ENCODE results near the gene DMRT1.

DMRT1 gene

GRCh38 chr9:974031-974995, 132.8 kb downstream of the DMRT1 start:
- no peak overlapping the region for H3K4me3 ChIP-seq (ENCODE audit: control insufficient read depth in 1 of 7, extremely low read depth in 1 of 7, insufficient read depth in 4 of 7, low read depth in 2 of 7, low read length in 6 of 7)
- WGBS (ENCODE audit: insufficient coverage), result 6% methylated on average over 25 of the region's 29 CpGs
- H3K36me3 ChIP-seq (ENCODE audit: control insufficient read depth in 4 of 4, insufficient read depth in 4 of 4, low read length in 3 of 4), result no peaks in the 10 kb centered on the region
- H3K27ac ChIP-seq (ENCODE audit: insufficient read depth in 1 of 2, low read depth in 1 of 2, low read length in 2 of 2, poor library complexity in 1 of 2, severe bottlenecking in 2 of 2), result no peak overlapping the region
- H3K27me3 ChIP-seq (replicated peaks in 2 of 5; ENCODE audit: control insufficient read depth in 4 of 5, insufficient read depth in 5 of 5, low read length in 4 of 5), result peaks cover 44 to 100% (median 69%) of the 10 kb centered on the region in 5 experiments
- no peak for DNase-seq
- ChIA-PET CTCF (interaction anchor here (0.6 to 1.8 kb wide), 7 partner anchors 8 to 78 kb away, joined by 3 to 7 read pairs (median 4); no protein-coding TSS in a partner anchor), POLR2A (no interaction called here)
- H3K9me3 ChIP-seq (ENCODE audit: control extremely low read depth in 1 of 5, control insufficient read depth in 4 of 5, insufficient read depth in 2 of 5, low read depth in 1 of 5, low read length in 4 of 5), result peaks cover 0 to 4% (median 0%) of the 10 kb centered on the region in 5 experiments
- H3K4me1 ChIP-seq (ENCODE audit: control extremely low read depth in 1 of 4, control insufficient read depth in 4 of 4, insufficient read depth in 4 of 4, low read length in 3 of 4), result peaks cover 0 to 24% (median 10%) of the 10 kb centered on the region in 4 experiments

DNA sequence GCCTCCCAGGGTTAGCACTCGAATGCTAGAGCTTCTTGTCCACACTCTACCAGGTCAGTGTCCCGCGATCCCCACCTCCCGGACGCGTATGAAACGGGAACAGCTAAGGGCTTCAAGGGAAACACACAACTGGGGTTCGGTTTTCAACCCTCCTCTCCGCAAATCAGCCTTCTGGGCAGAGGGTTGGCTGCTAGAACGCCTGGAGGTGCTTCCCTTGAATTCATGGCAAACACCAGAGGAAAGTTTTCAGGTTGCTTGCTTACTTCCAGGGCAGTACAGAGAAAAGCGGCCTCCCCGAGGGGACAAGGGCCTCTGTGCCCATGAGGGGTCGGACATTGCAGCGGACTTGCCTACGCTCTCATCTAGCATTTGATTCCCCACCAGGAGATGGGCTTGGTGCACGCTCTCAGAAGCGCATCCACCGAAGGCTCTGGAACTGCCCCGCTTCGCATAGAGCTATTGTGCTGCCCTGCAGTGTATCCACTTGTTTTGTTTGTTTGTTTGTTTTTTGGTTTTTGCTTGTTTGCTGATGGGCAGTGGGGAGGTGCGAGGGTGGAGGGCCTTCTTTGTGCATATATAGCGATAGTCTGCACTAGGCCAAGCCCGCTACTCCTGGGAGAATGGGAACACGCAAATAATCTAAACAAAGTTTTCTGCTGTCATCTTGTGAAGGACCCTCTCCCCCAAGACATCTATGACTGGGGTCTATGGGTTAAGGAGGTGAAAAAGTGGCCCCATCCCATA, 133.7 kb downstream of the DMRT1 start:
- peaks cover 0 to 24% (median 10%) of the 10 kb centered on the region in 4 experiments for H3K4me1 ChIP-seq (ENCODE audit: control extremely low read depth in 1 of 4, control insufficient read depth in 4 of 4, insufficient read depth in 4 of 4, low read length in 3 of 4)
- no peak overlapping the region for H3K27ac ChIP-seq (ENCODE audit: insufficient read depth in 1 of 2, low read depth in 1 of 2, low read length in 2 of 2, poor library complexity in 1 of 2, severe bottlenecking in 2 of 2)
- ChIA-PET POLR2A (no interaction called here), CTCF (interaction anchor here (0.7 to 1.5 kb wide), 5 partner anchors 9 to 77 kb away, joined by 3 to 7 read pairs (median 4); no protein-coding TSS in a partner anchor)
- 10% methylated on average over 21 of the region's 24 CpGs for WGBS (ENCODE audit: insufficient coverage)
- H3K4me3 ChIP-seq (ENCODE audit: control insufficient read depth in 1 of 7, extremely low read depth in 1 of 7, insufficient read depth in 4 of 7, low read depth in 2 of 7, low read length in 6 of 7), result no peak overlapping the region
- H3K27me3 ChIP-seq (replicated peaks in 2 of 5; ENCODE audit: control insufficient read depth in 4 of 5, insufficient read depth in 5 of 5, low read length in 4 of 5), result peaks cover 48 to 100% (median 67%) of the 10 kb centered on the region in 5 experiments
- no peaks in the 10 kb centered on the region for H3K36me3 ChIP-seq (ENCODE audit: control insufficient read depth in 4 of 4, insufficient read depth in 4 of 4, low read length in 3 of 4)
- H3K9me3 ChIP-seq (ENCODE audit: control extremely low read depth in 1 of 5, control insufficient read depth in 4 of 5, insufficient read depth in 2 of 5, low read depth in 1 of 5, low read length in 4 of 5), result peaks cover 0 to 4% (median 0%) of the 10 kb centered on the region in 5 experiments
- DNase-seq, result no peak

DNA sequence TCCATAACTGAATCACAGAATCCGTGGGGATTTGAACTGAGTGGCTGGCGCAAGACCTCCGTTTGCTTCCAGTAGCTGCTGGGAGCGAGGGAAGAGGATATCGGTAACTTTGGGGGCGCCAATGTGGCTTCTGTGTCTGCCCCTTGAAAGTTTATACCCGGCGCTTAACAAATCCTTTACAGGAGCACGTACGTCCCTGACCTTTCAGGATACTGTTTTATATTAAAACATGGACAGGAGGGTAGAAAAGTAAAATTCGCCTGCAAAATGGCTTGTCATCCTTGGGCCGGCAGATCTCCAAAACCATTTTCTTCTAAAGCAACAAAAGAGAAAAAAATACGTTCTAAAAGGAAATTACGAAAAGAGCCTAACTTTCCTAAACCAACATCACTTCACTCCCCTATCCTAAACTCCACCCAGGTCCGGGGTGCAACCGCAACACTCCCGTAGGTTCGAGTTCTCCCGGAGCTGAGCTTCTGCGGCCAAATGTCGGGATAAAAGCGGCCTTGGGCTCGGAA, 134.3 kb downstream of the DMRT1 start:
- no peak overlapping the region for H3K4me3 ChIP-seq (ENCODE audit: control insufficient read depth in 1 of 7, extremely low read depth in 1 of 7, insufficient read depth in 4 of 7, low read depth in 2 of 7, low read length in 6 of 7)
- no peak for DNase-seq
- POLR2A ChIA-PET, result no interaction called here
- peaks cover 0 to 4% (median 0%) of the 10 kb centered on the region in 5 experiments for H3K9me3 ChIP-seq (ENCODE audit: control extremely low read depth in 1 of 5, control insufficient read depth in 4 of 5, insufficient read depth in 2 of 5, low read depth in 1 of 5, low read length in 4 of 5)
- CTCF ChIA-PET, result interaction anchor here (0.7 to 1.5 kb wide), 2 partner anchors 9 to 19 kb away, joined by 3 to 4 read pairs; no protein-coding TSS in a partner anchor
- H3K36me3 ChIP-seq (ENCODE audit: control insufficient read depth in 4 of 4, insufficient read depth in 4 of 4, low read length in 3 of 4), result no peaks in the 10 kb centered on the region
- peaks cover 48 to 98% (median 64%) of the 10 kb centered on the region in 5 experiments for H3K27me3 ChIP-seq (replicated peaks in 2 of 5; ENCODE audit: control insufficient read depth in 4 of 5, insufficient read depth in 5 of 5, low read length in 4 of 5)
- no peak overlapping the region for H3K27ac ChIP-seq (ENCODE audit: insufficient read depth in 1 of 2, low read depth in 1 of 2, low read length in 2 of 2, poor library complexity in 1 of 2, severe bottlenecking in 2 of 2)
- H3K4me1 ChIP-seq (ENCODE audit: control extremely low read depth in 1 of 4, control insufficient read depth in 4 of 4, insufficient read depth in 4 of 4, low read length in 3 of 4), result peaks cover 0 to 23% (median 10%) of the 10 kb centered on the region in 4 experiments
- 4% methylated on average over 16 of the region's 23 CpGs for WGBS (ENCODE audit: insufficient coverage)

- WGBS (ENCODE audit: insufficient coverage), result 1% methylated on average over 47 of the region's 70 CpGs
- no peak within 1 kb of the TSS for H3K27ac ChIP-seq (ENCODE audit: insufficient read depth in 1 of 2, low read depth in 1 of 2, low read length in 2 of 2, poor library complexity in 1 of 2, severe bottlenecking in 2 of 2)
- H3K4me3 ChIP-seq (ENCODE audit: control insufficient read depth in 1 of 7, extremely low read depth in 1 of 7, insufficient read depth in 4 of 7, low read depth in 2 of 7, low read length in 6 of 7), result peak within 1 kb of the TSS in 4 of 7 experiments; percentile 28 to 45 (median 34)
- H3K36me3 ChIP-seq (ENCODE audit: control insufficient read depth in 4 of 4, insufficient read depth in 4 of 4, low read length in 3 of 4), result no peaks in the 10 kb centered on the region
- H3K27me3 ChIP-seq (replicated peaks in 2 of 5; ENCODE audit: control insufficient read depth in 4 of 5, insufficient read depth in 5 of 5, low read length in 4 of 5), result peaks cover 48 to 98% (median 70%) of the 10 kb centered on the region in 5 experiments
- peaks cover 0 to 20% (median 10%) of the 10 kb centered on the region in 4 experiments for H3K4me1 ChIP-seq (ENCODE audit: control extremely low read depth in 1 of 4, control insufficient read depth in 4 of 4, insufficient read depth in 4 of 4, low read length in 3 of 4)
- DNase-seq, result peak in 2 of 3 donors; percentile 49 to 51
- ChIA-PET POLR2A (no interaction called here), CTCF (interaction anchor here (1.8 kb wide), 1 partner anchor 21 kb away, joined by 4 read pairs; no protein-coding TSS in a partner anchor)
- H3K9me3 ChIP-seq (ENCODE audit: control extremely low read depth in 1 of 5, control insufficient read depth in 4 of 5, insufficient read depth in 2 of 5, low read depth in 1 of 5, low read length in 4 of 5), result peaks cover 0 to 4% (median 0%) of the 10 kb centered on the region in 5 experiments
Observed at GRCh38 chr9:976258-976942, 134.9 kb downstream of the DMRT1 start, which contains the start of gene DMRT3. DMRT3 (plus strand) TSS chr9:976655; CDS start chr9:977002, 347 bp downstream.

GRCh38 chr9:976943-977837, 135.7 kb downstream of the DMRT1 start:
- WGBS (ENCODE audit: insufficient coverage), result 4% methylated on average over 83 of the region's 92 CpGs

More at GRCh38 chr9:976943-977837, 135.7 kb downstream of the DMRT1 start:
- H3K27me3 ChIP-seq (replicated peaks in 2 of 5; ENCODE audit: control insufficient read depth in 4 of 5, insufficient read depth in 5 of 5, low read length in 4 of 5), result peaks cover 50 to 98% (median 77%) of the 10 kb centered on the region in 5 experiments
- H3K9me3 ChIP-seq (ENCODE audit: control extremely low read depth in 1 of 5, control insufficient read depth in 4 of 5, insufficient read depth in 2 of 5, low read depth in 1 of 5, low read length in 4 of 5), result peaks cover 0 to 4% (median 0%) of the 10 kb centered on the region in 5 experiments
- H3K4me1 ChIP-seq (ENCODE audit: control extremely low read depth in 1 of 4, control insufficient read depth in 4 of 4, insufficient read depth in 4 of 4, low read length in 3 of 4), result peaks cover 0 to 16% (median 7%) of the 10 kb centered on the region in 4 experiments
- H3K4me3 ChIP-seq (ENCODE audit: control insufficient read depth in 1 of 7, extremely low read depth in 1 of 7, insufficient read depth in 4 of 7, low read depth in 2 of 7, low read length in 6 of 7), result peak overlapping the region in 4 of 7 experiments; percentile 28 to 45 (median 34)
- ChIA-PET POLR2A (no interaction called here), CTCF (interaction anchor here (0.6 to 5.1 kb wide), 9 partner anchors 13 to 85 kb away, joined by 3 to 29 read pairs (median 4); no protein-coding TSS in a partner anchor)
- H3K36me3 ChIP-seq (ENCODE audit: control insufficient read depth in 4 of 4, insufficient read depth in 4 of 4, low read length in 3 of 4), result no peaks in the 10 kb centered on the region
- DNase-seq, result peak in 1 of 3 donors; percentile 50
- H3K27ac ChIP-seq (ENCODE audit: insufficient read depth in 1 of 2, low read depth in 1 of 2, low read length in 2 of 2, poor library complexity in 1 of 2, severe bottlenecking in 2 of 2), result no peak overlapping the region

Data from common myeloid progenitor, CD34-positive (primary cell).